Measurements from ENCODE around the gene SNRNP48. TPM values are rescaled to one million over a fixed set of nuclear protein-coding genes. Genes with fewer than 3 reads are reported as not detected.

The SNRNP48 gene
- total RNA-seq, 1 donor from 2014 or later: 54.1 TPM

- no peaks in the 10 kb centered on the region for H3F3A ChIP-seq (ENCODE audit: low read depth)
- no peak overlapping the region for H3K4me3 Mint-ChIP-seq
- H3K9me3 Mint-ChIP-seq: no peaks in the 10 kb centered on the region
- no peak overlapping the region for H3K4me3 ChIP-seq
- no peak overlapping the region for H3K27ac Mint-ChIP-seq
- no peaks in the 10 kb centered on the region for H3K4me1 Mint-ChIP-seq
- no peaks in the 10 kb centered on the region for H3K27me3 ChIP-seq
- no peak overlapping the region for H2AFZ ChIP-seq (replicated peaks)
- no peaks in the 10 kb centered on the region for H3K79me2 ChIP-seq (ENCODE audit: low read depth)
- TF ChIP-seq CTCF (IDR thresholded peaks at IDR 0.05): no peak
- no peak for TF ChIP-seq EZH2phosphoT487 (IDR thresholded peaks at IDR 0.05)
- no peak for TF ChIP-seq EZH2 (IDR thresholded peaks at IDR 0.05)
- no peaks in the 10 kb centered on the region for H3K36me3 Mint-ChIP-seq
- no peak overlapping the region for H3K27ac ChIP-seq
- no peak overlapping the region for H3K4me2 ChIP-seq
- H4K20me1 ChIP-seq (ENCODE audit: low read depth): no peaks in the 10 kb centered on the region
- H3K9ac ChIP-seq: no peak overlapping the region
- no peak for DNase-seq (ENCODE audit: low spot score)
- H3K36me3 ChIP-seq: no peaks in the 10 kb centered on the region
- no peaks in the 10 kb centered on the region for H3K4me1 ChIP-seq
- no peaks in the 10 kb centered on the region for H3K9me3 ChIP-seq (ENCODE audit: low read depth)
- peaks cover 12% of the 10 kb centered on the region for H3K27me3 Mint-ChIP-seq (ENCODE audit: insufficient read depth, low read depth)
Measured at GRCh38 chr6:7639427-7639826, 49.4 kb downstream of the SNRNP48 start.

GRCh38 chr6:7640016-7640415 lies 50.0 kb downstream of the SNRNP48 start:
- H3K27ac ChIP-seq: no peak overlapping the region
- H4K20me1 ChIP-seq (ENCODE audit: low read depth): no peaks in the 10 kb centered on the region
- peaks cover 12% of the 10 kb centered on the region for H3K27me3 Mint-ChIP-seq (ENCODE audit: insufficient read depth, low read depth)
- DNase-seq (ENCODE audit: low spot score): no peak
- H3K27ac Mint-ChIP-seq: no peak overlapping the region
- H3K36me3 ChIP-seq: no peaks in the 10 kb centered on the region
- no peak overlapping the region for H3K4me3 Mint-ChIP-seq
- H3K9me3 ChIP-seq (ENCODE audit: low read depth): no peaks in the 10 kb centered on the region
- no peaks in the 10 kb centered on the region for H3K36me3 Mint-ChIP-seq
- TF ChIP-seq EZH2 (IDR thresholded peaks at IDR 0.05): no peak
- no peak for TF ChIP-seq EZH2phosphoT487 (IDR thresholded peaks at IDR 0.05)
- no peak for TF ChIP-seq CTCF (IDR thresholded peaks at IDR 0.05)
- H3K4me1 ChIP-seq: no peaks in the 10 kb centered on the region
- no peaks in the 10 kb centered on the region for H3K79me2 ChIP-seq (ENCODE audit: low read depth)
- no peaks in the 10 kb centered on the region for H3K4me1 Mint-ChIP-seq
- H3K9ac ChIP-seq: no peak overlapping the region
- H3K4me3 ChIP-seq: no peak overlapping the region
- H3K9me3 Mint-ChIP-seq: no peaks in the 10 kb centered on the region
- no peak overlapping the region for H2AFZ ChIP-seq (replicated peaks)
- H3K27me3 ChIP-seq: no peaks in the 10 kb centered on the region
- H3K4me2 ChIP-seq: no peak overlapping the region
- no peaks in the 10 kb centered on the region for H3F3A ChIP-seq (ENCODE audit: low read depth)

GRCh38 chr6:7640607-7641577 lies 50.9 kb downstream of the SNRNP48 start:
- H3K27ac ChIP-seq: no peak overlapping the region
- H3K4me3 ChIP-seq: no peak overlapping the region
- no peak overlapping the region for H3K4me2 ChIP-seq
- H2AFZ ChIP-seq (replicated peaks): no peak overlapping the region
- H3K27ac Mint-ChIP-seq: no peak overlapping the region
- H3K4me1 ChIP-seq: no peaks in the 10 kb centered on the region
- no peaks in the 10 kb centered on the region for H3F3A ChIP-seq (ENCODE audit: low read depth)
- no peaks in the 10 kb centered on the region for H3K4me1 Mint-ChIP-seq
- H3K9me3 Mint-ChIP-seq: no peaks in the 10 kb centered on the region
- peaks cover 8% of the 10 kb centered on the region for H3K27me3 Mint-ChIP-seq (ENCODE audit: insufficient read depth, low read depth)
- H3K9me3 ChIP-seq (ENCODE audit: low read depth): no peaks in the 10 kb centered on the region
- TF ChIP-seq EZH2 (IDR thresholded peaks at IDR 0.05) (no peak), EZH2phosphoT487 (IDR thresholded peaks at IDR 0.05) (no peak), CTCF (IDR thresholded peaks at IDR 0.05) (peak; percentile 6)
- H3K36me3 Mint-ChIP-seq: no peaks in the 10 kb centered on the region
- DNase-seq (ENCODE audit: low spot score): no peak
- H3K79me2 ChIP-seq (ENCODE audit: low read depth): no peaks in the 10 kb centered on the region
- H3K4me3 Mint-ChIP-seq: no peak overlapping the region
- H3K9ac ChIP-seq: no peak overlapping the region
- H4K20me1 ChIP-seq (ENCODE audit: low read depth): no peaks in the 10 kb centered on the region
- no peaks in the 10 kb centered on the region for H3K27me3 ChIP-seq
- no peaks in the 10 kb centered on the region for H3K36me3 ChIP-seq
